ENCODE results near the gene NSD2. TPM values are rescaled to one million over a fixed set of nuclear protein-coding genes. Genes with fewer than 3 reads are reported as not detected.
"Not testable (repeated sequence)": the region's sequence is repeated elsewhere in the genome, so short reads cannot be mapped to it uniquely, and the experiment has no call there.

Gene NSD2
- total and polyA plus RNA-seq, 9 donors: 9.1 to 41.9 (median 20.3) TPM

GRCh38 chr4:1993169-1993516, 122.0 kb downstream of the NSD2 start:
- TF ChIP-seq EP300 (IDR thresholded peaks at IDR 0.05) (no peak), CTCF (IDR thresholded peaks at IDR 0.05) (no peak), POLR2A (IDR thresholded peaks at IDR 0.05) (no peak)
- H3K27me3 ChIP-seq: no peaks in the 10 kb centered on the region
- no peak overlapping the region for H3K27ac ChIP-seq
- no peak overlapping the region for H3K4me3 ChIP-seq
- intact Hi-C loops (cut with DNase I): no loop called here
- 85 to 89% (median 88%) methylated on average over 19 of the region's 19 CpGs for WGBS, 3 donors
- peak in 2 of 5 donors; percentile 7 to 9 for DNase-seq
- peaks cover 3% of the 10 kb centered on the region for H3K4me1 ChIP-seq (ENCODE audit: insufficient read depth)
- no peaks in the 10 kb centered on the region for H3K9me3 ChIP-seq
- H3K36me3 ChIP-seq: no peaks in the 10 kb centered on the region

GRCh38 chr4:1993718-1994516, 122.7 kb downstream of the NSD2 start:
- H3K9me3 ChIP-seq; H3K4me3 ChIP-seq; H3K36me3 ChIP-seq; H3K27me3 ChIP-seq; intact Hi-C loops (cut with DNase I); H3K4me1 ChIP-seq (ENCODE audit: insufficient read depth); H3K27ac ChIP-seq: not testable (repeated sequence)
- WGBS, 3 donors: 94 to 95% (median 95%) methylated on average over 20 of the region's 20 CpGs
- DNase-seq: peak in 2 of 5 donors; percentile 3 to 5

DNA sequence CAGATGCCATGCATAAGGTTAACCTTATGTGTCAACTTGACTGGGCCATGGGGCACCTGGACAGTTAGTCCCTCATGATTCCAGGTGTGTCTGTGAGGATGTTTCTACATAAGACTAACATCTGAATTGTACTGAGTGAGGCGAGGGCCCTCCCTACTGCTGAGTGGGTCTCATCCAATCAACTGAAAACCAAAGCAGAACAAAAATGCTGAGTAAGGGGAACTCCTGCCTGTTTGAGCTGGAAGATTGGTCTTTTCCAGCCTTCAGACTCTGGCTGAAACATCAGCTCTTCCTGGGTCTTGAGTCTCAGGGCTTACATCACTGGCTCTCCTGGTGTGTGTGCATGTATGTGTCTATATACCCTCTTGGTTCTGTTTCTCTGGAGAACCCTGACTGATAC, 123.7 kb downstream of the NSD2 start:
- no peak for DNase-seq

GRCh38 chr4:1996866-1997611, 125.8 kb downstream of the NSD2 start:
- no peaks in the 10 kb centered on the region for H3K36me3 ChIP-seq
- intact Hi-C loops (cut with DNase I): no loop called here
- 93 to 97% (median 96%) methylated on average over 3 of the region's 3 CpGs for WGBS, 3 donors

More for the DNA sequence above, 123.7 kb downstream of the NSD2 start:
- no peaks in the 10 kb centered on the region for H3K9me3 ChIP-seq
- no peaks in the 10 kb centered on the region for H3K36me3 ChIP-seq
- H3K4me1 ChIP-seq (ENCODE audit: insufficient read depth): peaks cover 3% of the 10 kb centered on the region
- intact Hi-C loops (cut with DNase I): no loop called here
- H3K4me3 ChIP-seq: no peak overlapping the region
- H3K27me3 ChIP-seq: no peaks in the 10 kb centered on the region
- no peak overlapping the region for H3K27ac ChIP-seq
- 91 to 100% (median 94%) methylated on average over 1 of the region's 1 CpG for WGBS, 3 donors
- TF ChIP-seq CTCF (IDR thresholded peaks at IDR 0.05) (no peak), POLR2A (IDR thresholded peaks at IDR 0.05) (no peak), EP300 (IDR thresholded peaks at IDR 0.05) (no peak)

More at GRCh38 chr4:1996866-1997611, 125.8 kb downstream of the NSD2 start:
- Histone ChIP-seq H3K4me1 (ENCODE audit: insufficient read depth) (peaks cover 3% of the 10 kb centered on the region), H3K9me3 (no peaks in the 10 kb centered on the region), H3K27me3 (no peaks in the 10 kb centered on the region), H3K27ac (no peak overlapping the region), H3K4me3 (no peak overlapping the region)
- no peak for DNase-seq
- TF ChIP-seq POLR2A (IDR thresholded peaks at IDR 0.05) (no peak), EP300 (IDR thresholded peaks at IDR 0.05) (no peak), CTCF (IDR thresholded peaks at IDR 0.05) (no peak)

All from ovary (tissue), 9 donors.